Tibial artery (tissue), 4 donors: ENCODE measurements around the gene NUPR2.
"Not testable (repeated sequence)": the region's sequence is repeated elsewhere in the genome, so short reads cannot be mapped to it uniquely, and the experiment has no call there.

Experiments used
- DNase-seq, 2 donors: peaks; one replicate each; pipeline ENCODE4 v3.0.0-alpha.2; 2019
- H3K27ac ChIP-seq, 2 donors: fragments of 200-600 bp; sonication (generic) in 1 of 2; 1 replicate in 1 of 2; 2 replicates in 1 of 2; pipeline ENCODE4 v1.5.1; 2018 to 2019; ENCODE audit warnings: mild to moderate bottlenecking in 1 of 2
- H3K27me3 ChIP-seq, 2 donors: fragments of 200-600 bp; sonication (generic) in 1 of 2; one replicate each; pipeline versions ENCODE4 v1.5.1 to v1.6.0; 2016 to 2019
- H3K36me3 ChIP-seq, 3 donors: fragments of 200-600 bp; sonication (generic) in 2 of 3; one replicate each; pipeline ENCODE4 v1.5.1; 2016 to 2019; ENCODE audit warnings: mild to moderate bottlenecking in 2 of 3
- H3K4me1 ChIP-seq, 4 donors: fragments of 200-600 bp; sonication (generic) in 2 of 4; 1 replicate in 3 of 4; 2 replicates in 1 of 4; pipeline ENCODE4 v1.5.1; 2016 to 2019
- H3K4me3 ChIP-seq, 2 donors: fragments of 200-600 bp; sonication (generic) in 1 of 2; 1 replicate in 1 of 2; 2 replicates in 1 of 2; pipeline ENCODE4 v1.5.1; 2018 to 2019; ENCODE audit warnings: mild to moderate bottlenecking in 2 of 2
- H3K9me3 ChIP-seq, 3 donors: fragments of 200-600 bp; sonication (generic) in 1 of 3; one replicate each; pipeline ENCODE4 v1.5.1; 2016 to 2019
- intact Hi-C: fragments of 100-400 bp; cut with DNase I; formaldehyde crosslinking; loops from one replicate; pipeline ENCODE4 v1.15.0; 2023; ENCODE audit warnings: low total_unique reads
- TF ChIP-seq, protein P1 (sequence below), 2 experiments: fragments of 200-600 bp in 1 of 2; fragments of 450-650 bp in 1 of 2; IDR thresholded peaks; one replicate each; pipeline ENCODE4 v1.5.1; 2017 to 2019; ENCODE audit warnings: antibody characterized with exemption in 2 of 2, mild to moderate bottlenecking in 1 of 2, moderate library complexity in 1 of 2

Gene NUPR2

GRCh38 chr7:56099653-56100052 lies 16.6 kb downstream of the NUPR2 start:
- H3K27me3 ChIP-seq, result no peaks in the 10 kb centered on the region
- intact Hi-C loops, result no loop called here
- H3K4me1 ChIP-seq, result peaks cover 0 to 18% (median 13%) of the 10 kb centered on the region in 4 donors
- no peaks in the 10 kb centered on the region for H3K9me3 ChIP-seq
- TF ChIP-seq, protein P1, sequence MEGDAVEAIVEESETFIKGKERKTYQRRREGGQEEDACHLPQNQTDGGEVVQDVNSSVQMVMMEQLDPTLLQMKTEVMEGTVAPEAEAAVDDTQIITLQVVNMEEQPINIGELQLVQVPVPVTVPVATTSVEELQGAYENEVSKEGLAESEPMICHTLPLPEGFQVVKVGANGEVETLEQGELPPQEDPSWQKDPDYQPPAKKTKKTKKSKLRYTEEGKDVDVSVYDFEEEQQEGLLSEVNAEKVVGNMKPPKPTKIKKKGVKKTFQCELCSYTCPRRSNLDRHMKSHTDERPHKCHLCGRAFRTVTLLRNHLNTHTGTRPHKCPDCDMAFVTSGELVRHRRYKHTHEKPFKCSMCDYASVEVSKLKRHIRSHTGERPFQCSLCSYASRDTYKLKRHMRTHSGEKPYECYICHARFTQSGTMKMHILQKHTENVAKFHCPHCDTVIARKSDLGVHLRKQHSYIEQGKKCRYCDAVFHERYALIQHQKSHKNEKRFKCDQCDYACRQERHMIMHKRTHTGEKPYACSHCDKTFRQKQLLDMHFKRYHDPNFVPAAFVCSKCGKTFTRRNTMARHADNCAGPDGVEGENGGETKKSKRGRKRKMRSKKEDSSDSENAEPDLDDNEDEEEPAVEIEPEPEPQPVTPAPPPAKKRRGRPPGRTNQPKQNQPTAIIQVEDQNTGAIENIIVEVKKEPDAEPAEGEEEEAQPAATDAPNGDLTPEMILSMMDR (IDR thresholded peaks at IDR 0.05), result no peak
- no peak overlapping the region for H3K4me3 ChIP-seq
- DNase-seq, result no peak
- peaks cover 49 to 78% (median 54%) of the 10 kb centered on the region in 3 donors for H3K36me3 ChIP-seq
- H3K27ac ChIP-seq, result no peak overlapping the region

GRCh38 chr7:56098187-56099008 lies 17.8 kb downstream of the NUPR2 start:
- intact Hi-C loops, H3K27ac ChIP-seq, H3K4me3 ChIP-seq, DNase-seq, H3K27me3 ChIP-seq, H3K9me3 ChIP-seq: not testable (repeated sequence)
- peaks cover 40 to 66% (median 44%) of the 10 kb centered on the region in 3 donors for H3K36me3 ChIP-seq
- H3K4me1 ChIP-seq, result peaks cover 0 to 11% (median 10%) of the 10 kb centered on the region in 4 donors

DNA sequence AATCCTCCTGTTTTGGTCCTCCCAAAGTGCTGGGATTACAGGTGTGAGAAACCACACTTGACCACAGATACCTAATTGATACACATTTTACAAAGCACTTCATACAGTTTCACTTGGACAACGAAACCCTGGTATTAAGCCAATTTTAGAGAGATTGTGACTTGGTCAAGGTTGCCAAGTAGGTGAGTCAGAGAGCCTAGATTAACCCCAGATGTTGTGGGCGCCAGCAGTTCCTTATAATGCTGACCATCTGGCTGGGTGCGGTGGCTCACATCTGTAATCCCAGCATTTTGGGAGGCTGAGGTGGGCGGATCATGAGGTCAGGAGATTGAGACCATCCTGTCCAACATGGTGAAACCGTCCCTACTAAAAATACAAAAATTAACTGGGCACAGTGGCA lies 18.5 kb downstream of the NUPR2 start:
- H3K4me1 ChIP-seq, result peaks cover 0 to 17% (median 14%) of the 10 kb centered on the region in 4 donors
- TF ChIP-seq, protein P1 (IDR thresholded peaks at IDR 0.05), result no peak
- H3K27me3 ChIP-seq, result no peaks in the 10 kb centered on the region
- DNase-seq, result peak in 1 of 2 donors; percentile 57
- no peak overlapping the region for H3K27ac ChIP-seq
- peaks cover 33 to 59% (median 37%) of the 10 kb centered on the region in 3 donors for H3K36me3 ChIP-seq
- no peak overlapping the region for H3K4me3 ChIP-seq
- H3K9me3 ChIP-seq, result no peaks in the 10 kb centered on the region
- intact Hi-C loops, result no loop called here

DNA sequence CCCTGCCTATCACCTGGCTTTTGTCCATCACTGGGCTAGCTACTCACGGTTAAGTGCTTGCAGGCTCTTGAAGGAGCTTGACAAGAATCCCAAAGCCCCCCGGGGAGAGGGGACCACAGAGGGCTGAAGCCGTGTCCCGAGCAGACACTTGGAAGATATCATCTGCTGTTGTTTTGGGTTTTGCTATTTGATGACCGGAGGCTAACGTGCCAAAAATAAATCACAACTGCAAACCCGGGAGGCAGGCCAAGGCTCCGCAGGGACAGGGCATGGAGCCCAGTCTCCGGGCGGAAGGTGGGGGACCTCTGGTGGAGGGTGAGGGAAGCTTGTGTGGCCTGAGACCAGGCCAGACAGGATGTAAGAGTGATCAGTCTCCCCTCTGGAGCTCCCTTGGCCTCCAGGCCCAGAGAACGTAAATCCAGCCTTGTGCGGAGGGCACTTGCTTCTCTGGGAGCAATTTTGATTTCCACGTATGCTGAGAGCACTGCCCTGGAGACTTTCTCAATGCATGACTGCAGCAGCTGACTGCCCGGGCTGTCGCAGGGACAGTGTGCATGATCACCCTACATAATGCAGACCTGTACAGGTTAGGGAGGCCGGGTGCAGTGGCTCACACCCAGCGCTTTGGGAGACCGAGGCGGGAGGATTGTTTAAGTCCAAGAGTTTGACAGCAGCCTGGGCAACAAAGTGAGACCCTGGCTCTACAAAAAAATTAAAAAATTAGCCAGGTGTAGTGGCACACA lies 23.3 kb downstream of the NUPR2 start, which contains the start of gene PHKG1:
TSS of gene PHKG1 (minus strand) at position 164 of the 743 bp plus-strand sequence. CDS start 4,011 bp downstream, outside the sequence.
- peak; percentile 71 to 93 for DNase-seq
- TF ChIP-seq, protein P1 (IDR thresholded peaks at IDR 0.05), result peak; percentile 22 to 70
- Histone ChIP-seq H3K27ac (peak within 1 kb of the TSS; percentile 82), H3K9me3 (no peaks in the 10 kb centered on the region), H3K36me3 (peaks cover 0 to 28% (median 7%) of the 10 kb centered on the region in 3 donors), H3K4me3 (peak within 1 kb of the TSS; percentile 38), H3K27me3 (no peaks in the 10 kb centered on the region), H3K4me1 (peaks cover 0 to 39% (median 31%) of the 10 kb centered on the region in 4 donors)
- intact Hi-C loops, result no loop called here

GRCh38 chr7:56092388-56092787 lies 23.8 kb downstream of the NUPR2 start:
- H3K27me3 ChIP-seq, intact Hi-C loops, DNase-seq, H3K9me3 ChIP-seq: not testable (repeated sequence)
- Histone ChIP-seq H3K27ac (peak overlapping the region; percentile 82), H3K36me3 (peaks cover 4 to 31% (median 11%) of the 10 kb centered on the region in 3 donors), H3K4me3 (peak overlapping the region; percentile 38), H3K4me1 (peaks cover 0 to 33% (median 25%) of the 10 kb centered on the region in 4 donors)

DNA sequence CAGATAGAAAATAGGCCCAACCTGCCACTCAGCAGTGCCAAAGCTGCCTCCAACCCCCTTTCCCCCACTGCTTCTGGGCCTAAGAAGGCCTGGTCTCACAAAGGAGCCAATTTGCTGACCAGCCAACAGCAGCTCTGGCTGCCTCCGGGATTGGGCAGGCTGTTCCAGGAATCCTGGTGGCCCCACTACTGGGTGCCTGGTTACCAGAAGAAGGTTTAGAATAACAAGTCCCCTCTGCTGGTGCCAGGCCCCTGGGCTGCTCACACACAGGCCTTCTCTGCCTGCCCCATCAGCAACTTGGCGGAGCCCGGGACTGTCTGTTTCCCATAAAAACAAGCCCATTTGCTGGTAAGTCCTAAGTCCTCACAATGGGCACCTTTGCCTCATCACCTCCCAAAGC lies 24.6 kb downstream of the NUPR2 start:
- peak; percentile 66 to 91 for DNase-seq
- Histone ChIP-seq H3K27me3 (no peaks in the 10 kb centered on the region), H3K4me3 (peak overlapping the region in 1 of 2 donors; percentile 38), H3K27ac (peak overlapping the region; percentile 82), H3K4me1 (peaks cover 0 to 31% (median 25%) of the 10 kb centered on the region in 4 donors), H3K36me3 (peaks cover 9 to 31% (median 16%) of the 10 kb centered on the region in 3 donors), H3K9me3 (no peaks in the 10 kb centered on the region)
- intact Hi-C loops, result no loop called here
- TF ChIP-seq, protein P1 (IDR thresholded peaks at IDR 0.05), result no peak
